Measurements from ENCODE around the gene FUZ.

FUZ gene

DNA sequence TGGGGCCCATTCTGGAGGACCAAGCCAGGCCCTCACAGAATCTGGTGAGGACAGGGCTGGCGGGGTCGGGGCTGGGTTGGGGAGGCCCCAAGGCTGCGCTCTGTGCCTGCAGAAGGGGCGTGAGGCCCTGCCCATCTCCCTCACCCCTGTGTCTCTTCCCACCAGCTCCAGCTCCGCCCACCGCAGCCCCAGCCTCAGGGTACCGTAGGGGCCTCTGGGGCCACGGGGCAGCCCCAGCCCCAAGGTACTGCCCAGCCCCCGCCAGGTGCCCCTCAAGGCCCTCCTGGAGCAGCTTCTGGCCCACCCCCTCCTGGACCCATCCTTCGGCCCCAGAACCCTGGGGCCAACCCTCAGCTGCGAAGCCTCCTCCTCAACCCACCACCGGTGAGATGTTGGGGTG lies 22.5 kb upstream of the FUZ start:
- TF ChIP-seq, protein P1, sequence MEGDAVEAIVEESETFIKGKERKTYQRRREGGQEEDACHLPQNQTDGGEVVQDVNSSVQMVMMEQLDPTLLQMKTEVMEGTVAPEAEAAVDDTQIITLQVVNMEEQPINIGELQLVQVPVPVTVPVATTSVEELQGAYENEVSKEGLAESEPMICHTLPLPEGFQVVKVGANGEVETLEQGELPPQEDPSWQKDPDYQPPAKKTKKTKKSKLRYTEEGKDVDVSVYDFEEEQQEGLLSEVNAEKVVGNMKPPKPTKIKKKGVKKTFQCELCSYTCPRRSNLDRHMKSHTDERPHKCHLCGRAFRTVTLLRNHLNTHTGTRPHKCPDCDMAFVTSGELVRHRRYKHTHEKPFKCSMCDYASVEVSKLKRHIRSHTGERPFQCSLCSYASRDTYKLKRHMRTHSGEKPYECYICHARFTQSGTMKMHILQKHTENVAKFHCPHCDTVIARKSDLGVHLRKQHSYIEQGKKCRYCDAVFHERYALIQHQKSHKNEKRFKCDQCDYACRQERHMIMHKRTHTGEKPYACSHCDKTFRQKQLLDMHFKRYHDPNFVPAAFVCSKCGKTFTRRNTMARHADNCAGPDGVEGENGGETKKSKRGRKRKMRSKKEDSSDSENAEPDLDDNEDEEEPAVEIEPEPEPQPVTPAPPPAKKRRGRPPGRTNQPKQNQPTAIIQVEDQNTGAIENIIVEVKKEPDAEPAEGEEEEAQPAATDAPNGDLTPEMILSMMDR (IDR thresholded peaks at IDR 0.05), result no peak

DNA sequence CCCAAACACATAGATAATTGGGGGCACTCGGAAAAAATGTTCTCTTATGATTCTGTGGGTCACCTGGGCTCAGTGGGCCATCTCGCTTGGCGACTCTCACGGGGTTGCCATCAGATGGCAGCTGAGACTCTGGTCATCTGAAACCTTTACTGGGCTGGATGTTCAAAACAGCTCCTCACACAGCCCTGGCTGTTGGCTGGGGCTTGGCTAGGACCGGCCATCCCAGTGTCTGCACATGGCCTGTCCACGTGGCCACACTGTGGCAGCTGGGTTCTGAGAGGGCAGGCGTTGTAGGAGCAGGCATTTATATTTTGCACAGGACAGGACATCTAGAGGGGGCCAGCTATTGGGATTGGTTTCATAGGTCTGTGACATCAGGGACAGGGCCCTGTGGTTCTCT lies 20.5 kb upstream of the FUZ start:
- TF ChIP-seq, protein P1 (IDR thresholded peaks at IDR 0.05), result no peak

DNA sequence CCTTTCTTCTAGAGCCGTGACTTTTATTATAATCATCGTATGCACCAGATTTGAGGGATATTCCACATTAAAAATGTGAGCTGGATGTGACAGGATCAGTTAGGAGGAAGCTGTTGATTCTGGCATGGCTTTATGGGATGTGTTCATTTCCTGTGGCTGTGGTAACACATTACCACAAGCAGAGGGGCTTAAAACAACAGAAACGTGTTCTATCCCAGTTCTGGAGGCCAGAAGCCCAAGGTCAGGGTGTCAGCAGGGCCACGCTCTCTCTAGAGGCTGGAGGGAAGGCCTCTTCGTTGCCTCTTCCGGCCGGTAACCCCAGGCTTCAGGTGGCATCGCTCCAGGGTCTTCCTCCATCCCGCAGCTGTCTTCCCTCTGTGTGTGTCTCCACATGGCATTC lies 19.5 kb upstream of the FUZ start:
- TF ChIP-seq, protein P1 (IDR thresholded peaks at IDR 0.05), result no peak

DNA sequence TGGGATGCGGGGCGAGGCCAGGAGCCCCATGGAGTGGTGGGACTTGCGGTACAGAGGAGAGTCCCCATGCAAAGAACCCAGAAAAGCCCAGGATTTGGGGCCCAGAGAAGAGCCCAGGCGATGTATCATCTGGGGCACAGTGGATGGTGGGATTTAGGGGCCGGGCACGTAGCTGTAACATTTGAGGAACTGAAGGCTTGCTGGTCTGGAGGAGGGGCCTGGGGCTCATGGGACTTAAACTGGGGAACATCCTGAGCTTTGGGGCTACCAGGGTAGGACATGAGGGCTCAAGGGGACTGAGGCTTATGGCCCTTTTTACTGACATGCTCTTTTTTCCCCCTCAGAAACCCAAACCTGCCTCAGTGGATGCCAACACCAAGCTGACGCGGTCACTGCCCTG lies 18.5 kb upstream of the FUZ start:
- TF ChIP-seq, protein P1 (IDR thresholded peaks at IDR 0.05), result no peak

DNA sequence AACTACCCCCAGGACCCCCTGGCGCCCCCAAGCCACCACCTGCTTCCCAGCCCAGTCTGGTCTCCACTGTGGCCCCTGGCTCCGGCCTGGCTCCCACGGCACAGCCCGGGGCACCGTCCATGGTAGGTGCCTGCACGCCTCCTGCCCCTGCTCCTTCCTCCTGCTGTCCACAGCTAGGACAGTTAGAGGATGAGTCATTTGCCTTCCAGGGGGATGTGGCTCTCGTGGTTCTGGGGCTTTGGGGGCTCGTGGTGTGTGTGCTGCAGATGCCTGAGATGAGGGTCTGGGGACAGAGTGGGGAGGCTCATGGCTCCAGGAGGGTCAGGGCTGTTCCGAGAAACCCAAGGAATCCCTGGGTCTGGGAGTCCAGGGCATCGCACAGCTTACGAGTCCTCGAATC lies 17.7 kb upstream of the FUZ start:
- TF ChIP-seq, protein P1 (IDR thresholded peaks at IDR 0.05), result no peak

DNA sequence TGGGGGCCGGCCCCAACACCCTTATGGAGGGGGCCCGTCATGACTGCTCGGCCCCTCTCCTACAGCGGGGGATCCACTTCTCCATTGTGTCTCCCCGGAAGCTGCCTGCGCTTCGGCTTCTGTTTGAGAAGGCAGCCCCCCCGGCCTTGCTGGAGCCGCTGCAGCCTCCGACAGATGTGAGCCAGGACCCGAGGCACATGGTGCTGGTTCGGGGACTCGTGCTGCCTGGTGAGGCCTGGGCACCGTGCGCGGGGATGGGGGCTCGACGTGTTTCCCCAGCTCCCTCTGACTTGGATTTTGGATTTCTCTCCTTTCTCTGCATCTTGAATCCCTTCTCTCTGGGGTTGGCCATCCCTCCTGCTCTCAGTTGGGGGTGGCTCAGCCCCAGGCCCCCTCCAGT lies 16.6 kb upstream of the FUZ start:
- TF ChIP-seq, protein P1 (IDR thresholded peaks at IDR 0.05), result no peak

DNA sequence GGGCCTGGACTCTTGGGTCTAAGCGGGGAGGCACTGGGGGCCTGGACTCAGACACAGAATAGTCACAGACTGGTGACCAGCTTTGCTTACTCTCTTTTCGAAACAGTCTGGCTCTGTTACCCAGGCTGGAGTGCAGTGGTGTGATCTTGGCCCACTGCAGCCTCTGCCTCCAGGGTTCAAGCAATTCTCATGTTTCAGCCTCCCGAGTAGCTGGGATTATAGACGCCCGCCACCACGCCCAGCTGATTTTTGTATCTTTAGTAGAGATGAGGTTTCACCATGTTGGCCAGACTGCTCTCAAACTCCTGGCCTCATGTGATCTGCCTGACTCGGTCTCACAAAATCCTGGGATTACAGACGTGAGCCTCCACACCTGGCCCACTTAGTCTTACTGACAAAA lies 16.1 kb upstream of the FUZ start:
- TF ChIP-seq, protein P1 (IDR thresholded peaks at IDR 0.05), result no peak

DNA sequence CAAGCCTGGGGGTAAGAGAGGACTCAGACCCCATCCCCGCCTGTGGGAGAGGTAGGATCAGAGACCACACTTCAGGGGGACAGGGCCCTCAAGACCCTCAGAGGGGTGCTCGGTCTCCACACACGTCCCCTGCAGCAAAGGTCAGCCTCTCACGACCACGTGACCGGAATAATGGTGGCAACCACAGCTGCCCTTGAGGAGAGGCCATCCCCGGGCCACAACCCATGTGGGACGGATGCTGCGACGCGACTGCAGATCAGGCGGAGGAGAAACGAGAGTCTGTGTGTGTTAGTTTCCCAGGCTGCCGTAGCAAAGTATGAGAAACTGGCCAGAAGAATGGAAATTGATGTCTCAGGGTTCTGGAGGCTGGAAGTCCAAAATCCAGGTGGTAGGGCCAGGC lies 13.9 kb upstream of the FUZ start:
- TF ChIP-seq, protein P1 (IDR thresholded peaks at IDR 0.05), result no peak

Measured in LNCAP (cell line).